ENCODE results near the gene FAM240B.

- TF ChIP-seq CTCF (conservative IDR thresholded peaks at IDR 0.05) (no peak), EZH2 (IDR thresholded peaks at IDR 0.05; ENCODE audit: low read depth) (no peak)
These were observed 13.0 kb upstream of the FAM240B start for GRCh38 chr9:38732885-38733284.
